Measurements from ENCODE around the gene ID2.

DNA sequence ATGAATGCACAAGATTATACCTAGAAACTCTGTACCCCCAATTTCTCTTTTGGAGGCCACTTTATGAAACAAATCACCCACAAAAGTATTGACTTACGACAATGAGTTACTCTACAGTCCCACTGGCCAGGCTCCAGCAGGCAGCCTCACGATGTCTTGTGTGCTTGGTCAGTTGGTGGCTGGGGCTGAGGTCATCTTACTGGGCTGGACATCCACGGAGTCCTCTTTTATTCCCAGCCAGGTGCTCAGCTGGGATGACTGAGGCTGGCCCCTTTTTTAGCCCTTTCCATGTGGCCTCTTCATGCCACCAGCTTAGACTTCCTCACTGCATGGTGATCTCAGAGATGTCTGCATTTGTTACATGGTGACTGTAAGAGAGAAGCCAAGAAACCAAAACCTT, 8.9 kb upstream of the ID2 start:
- TF ChIP-seq EP300 (IDR thresholded peaks at IDR 0.05; ENCODE audit: low read depth) (no peak), CTCF (IDR thresholded peaks at IDR 0.05) (no peak), POLR2AphosphoS5 (IDR thresholded peaks at IDR 0.05) (no peak), POLR2A (IDR thresholded peaks at IDR 0.05) (no peak)

Measured in transverse colon (tissue), 4 donors.